ENCODE data around the gene WFIKKN2. TPM values are rescaled to one million over a fixed set of nuclear protein-coding genes. Genes with fewer than 3 reads are reported as not detected.

The WFIKKN2 gene
- total RNA-seq, 1 experiment from 2014 or later = not detected

DNA sequence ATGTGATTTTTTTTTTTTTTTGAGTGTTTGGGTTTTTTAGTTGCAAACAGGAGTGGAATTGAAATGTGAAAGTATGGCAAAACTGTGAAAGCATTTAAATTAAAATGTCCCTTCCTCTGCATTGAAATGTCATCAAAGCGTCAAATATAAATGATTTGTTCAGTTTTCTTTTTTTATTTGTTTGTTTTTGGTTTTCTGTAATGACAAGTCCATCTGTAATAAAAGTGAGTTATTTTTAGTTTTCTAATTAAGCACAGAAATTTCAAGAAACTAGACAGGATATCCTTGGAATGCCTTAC, 32.7 kb downstream of the WFIKKN2 start:
- Histone ChIP-seq H3K9me3 (ENCODE audit: low read depth, low read length, poor library complexity, severe bottlenecking) (no peaks in the 10 kb centered on the region), H3K36me3 (ENCODE audit: insufficient read depth, low read length, poor library complexity, severe bottlenecking) (peaks cover 7% of the 10 kb centered on the region), H3K4me3 (ENCODE audit: low read depth, low read length, poor library complexity, severe bottlenecking) (peak overlapping the region; percentile 58), H3K27me3 (replicated peaks; ENCODE audit: insufficient read depth, low read depth, low read length, poor library complexity) (no peaks in the 10 kb centered on the region), H3K27ac (ENCODE audit: low read depth, low read length, poor library complexity, severe bottlenecking) (peak overlapping the region; percentile 95), H3K4me1 (ENCODE audit: insufficient read depth, low read length, poor library complexity, severe bottlenecking) (peaks cover 6% of the 10 kb centered on the region)
- BruUV-seq (replicated peaks) = no TSS peak
- ChIA-PET CTCF (no interaction called here), POLR2A (ENCODE audit: low non-redundant PET) (no interaction called here)
- no peak for TF ChIP-seq EZH2 (IDR thresholded peaks at IDR 0.05; ENCODE audit: borderline replicate concordance, low read depth, low read length, poor library complexity, severe bottlenecking)
- TF ChIP-seq CTCF (conservative IDR thresholded peaks at IDR 0.05; ENCODE audit: low read depth, low read length) = no peak
- intact Hi-C loops (cut with micrococcal nuclease; ENCODE audit: unreplicated experiment) = loop anchor here (5.0 kb wide), 3 partner anchors 44 to 299 kb away; partner anchors contain the start of genes NME1 and NME2
- no peak for DNase-seq (ENCODE audit: low spot score)

DNA sequence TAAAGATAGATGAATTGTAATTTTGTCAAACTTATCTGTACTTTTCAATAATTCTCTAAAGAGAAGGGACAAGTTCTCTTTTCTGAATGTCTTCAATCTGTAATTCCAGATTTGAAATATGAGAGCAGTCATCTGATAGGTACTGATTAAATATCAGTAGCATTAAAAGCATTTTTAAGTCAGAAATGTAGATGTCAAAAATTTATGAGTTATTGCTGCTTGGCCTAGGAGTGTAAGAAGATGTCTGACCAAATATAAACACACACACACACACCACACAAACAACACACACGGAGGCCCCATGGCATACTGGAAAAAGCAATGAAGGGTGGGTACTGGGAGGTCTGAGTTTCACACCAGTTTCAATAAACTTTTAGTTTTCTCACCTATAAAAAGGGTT, 33.2 kb downstream of the WFIKKN2 start:
- TF ChIP-seq EZH2 (IDR thresholded peaks at IDR 0.05; ENCODE audit: borderline replicate concordance, low read depth, low read length, poor library complexity, severe bottlenecking) = no peak
- TF ChIP-seq CTCF (conservative IDR thresholded peaks at IDR 0.05; ENCODE audit: low read depth, low read length) = no peak
- Histone ChIP-seq H3K4me1 (ENCODE audit: insufficient read depth, low read length, poor library complexity, severe bottlenecking) (peaks cover 6% of the 10 kb centered on the region), H3K27ac (ENCODE audit: low read depth, low read length, poor library complexity, severe bottlenecking) (no peak overlapping the region), H3K9me3 (ENCODE audit: low read depth, low read length, poor library complexity, severe bottlenecking) (no peaks in the 10 kb centered on the region), H3K4me3 (ENCODE audit: low read depth, low read length, poor library complexity, severe bottlenecking) (no peak overlapping the region), H3K27me3 (replicated peaks; ENCODE audit: insufficient read depth, low read depth, low read length, poor library complexity) (no peaks in the 10 kb centered on the region), H3K36me3 (ENCODE audit: insufficient read depth, low read length, poor library complexity, severe bottlenecking) (peaks cover 2% of the 10 kb centered on the region)
- ChIA-PET POLR2A (ENCODE audit: low non-redundant PET) (no interaction called here), CTCF (no interaction called here)
- no TSS peak for BruUV-seq (replicated peaks)
- intact Hi-C loops (cut with micrococcal nuclease; ENCODE audit: unreplicated experiment) = loop anchor here (5.0 kb wide), 3 partner anchors 44 to 299 kb away; partner anchors contain the start of genes NME1 and NME2
- DNase-seq (ENCODE audit: low spot score) = no peak

DNA sequence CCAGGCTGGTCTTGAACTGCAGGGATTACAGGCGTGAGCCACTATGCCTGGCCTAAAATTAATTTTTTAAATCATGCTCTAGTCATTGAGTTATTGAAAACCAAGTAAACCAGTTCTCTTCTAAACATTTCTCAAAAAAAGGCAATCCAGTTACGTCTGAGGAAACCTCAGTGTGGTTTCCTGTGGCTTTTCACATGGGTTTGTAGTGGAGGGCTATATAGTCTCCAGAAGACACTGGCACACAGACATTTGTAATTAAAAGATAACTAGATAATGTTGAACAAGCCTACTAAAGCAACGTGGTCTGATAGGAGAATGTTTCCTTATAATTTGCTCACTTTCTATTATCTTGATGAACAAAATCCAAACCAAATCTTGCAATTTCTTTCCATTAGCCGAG, 36.0 kb downstream of the WFIKKN2 start:
- ChIA-PET CTCF (no interaction called here), POLR2A (ENCODE audit: low non-redundant PET) (no interaction called here)
- TF ChIP-seq CTCF (conservative IDR thresholded peaks at IDR 0.05; ENCODE audit: low read depth, low read length) = no peak
- no peak for TF ChIP-seq EZH2 (IDR thresholded peaks at IDR 0.05; ENCODE audit: borderline replicate concordance, low read depth, low read length, poor library complexity, severe bottlenecking)
- intact Hi-C loops (cut with micrococcal nuclease; ENCODE audit: unreplicated experiment) = no loop called here
- Histone ChIP-seq H3K27me3 (replicated peaks; ENCODE audit: insufficient read depth, low read depth, low read length, poor library complexity) (peaks cover 3% of the 10 kb centered on the region), H3K36me3 (ENCODE audit: insufficient read depth, low read length, poor library complexity, severe bottlenecking) (no peaks in the 10 kb centered on the region), H3K4me3 (ENCODE audit: low read depth, low read length, poor library complexity, severe bottlenecking) (no peak overlapping the region), H3K4me1 (ENCODE audit: insufficient read depth, low read length, poor library complexity, severe bottlenecking) (no peaks in the 10 kb centered on the region), H3K27ac (ENCODE audit: low read depth, low read length, poor library complexity, severe bottlenecking) (no peak overlapping the region), H3K9me3 (ENCODE audit: low read depth, low read length, poor library complexity, severe bottlenecking) (no peaks in the 10 kb centered on the region)
- no TSS peak for BruUV-seq (replicated peaks)
- DNase-seq (ENCODE audit: low spot score) = no peak
